Measurements from ENCODE around the gene SGK1.
"Not testable (repeated sequence)": the region's sequence is repeated elsewhere in the genome, so short reads cannot be mapped to it uniquely, and the experiment has no call there.

GRCh38 chr6:134192609-134193008, 125.3 kb downstream of the SGK1 start:
- not testable (repeated sequence) for TF ChIP-seq CTCF (IDR thresholded peaks at IDR 0.05; ENCODE audit: poor library complexity); EZH2 (IDR thresholded peaks at IDR 0.05; ENCODE audit: borderline replicate concordance)

All from hepatocyte (in vitro differentiated cells).